ENCODE results near the gene RFT1. TPM values are rescaled to one million over a fixed set of nuclear protein-coding genes. Genes with fewer than 3 reads are reported as not detected.

RFT1 gene
- total RNA-seq, 1 experiment from 2014 or later, result 33.6 TPM

GRCh38 chr3:53170325-53171063 is 40.3 kb upstream of the RFT1 start (continued):
- no peak for TF ChIP-seq CTCF (IDR thresholded peaks at IDR 0.05 in 2 of 3, conservative IDR thresholded peaks at IDR 0.05 in 1 of 3; ENCODE audit: borderline replicate concordance in 1 of 3, insufficient read depth in 1 of 3, low read depth in 2 of 3, low read length in 2 of 3)
- no peak for TF ChIP-seq ZNF274 (IDR thresholded peaks at IDR 0.05; ENCODE audit: low read depth, low read length)
- TF ChIP-seq RAD21 (IDR thresholded peaks at IDR 0.05; ENCODE audit: low read depth), result no peak
- no peak for TF ChIP-seq POLR2AphosphoS5 (IDR thresholded peaks at IDR 0.05; ENCODE audit: low read depth, low read length)
- TF ChIP-seq, protein P1, sequence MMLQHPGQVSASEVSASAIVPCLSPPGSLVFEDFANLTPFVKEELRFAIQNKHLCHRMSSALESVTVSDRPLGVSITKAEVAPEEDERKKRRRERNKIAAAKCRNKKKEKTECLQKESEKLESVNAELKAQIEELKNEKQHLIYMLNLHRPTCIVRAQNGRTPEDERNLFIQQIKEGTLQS (IDR thresholded peaks at IDR 0.05), result no peak
- TF ChIP-seq, protein P2, sequence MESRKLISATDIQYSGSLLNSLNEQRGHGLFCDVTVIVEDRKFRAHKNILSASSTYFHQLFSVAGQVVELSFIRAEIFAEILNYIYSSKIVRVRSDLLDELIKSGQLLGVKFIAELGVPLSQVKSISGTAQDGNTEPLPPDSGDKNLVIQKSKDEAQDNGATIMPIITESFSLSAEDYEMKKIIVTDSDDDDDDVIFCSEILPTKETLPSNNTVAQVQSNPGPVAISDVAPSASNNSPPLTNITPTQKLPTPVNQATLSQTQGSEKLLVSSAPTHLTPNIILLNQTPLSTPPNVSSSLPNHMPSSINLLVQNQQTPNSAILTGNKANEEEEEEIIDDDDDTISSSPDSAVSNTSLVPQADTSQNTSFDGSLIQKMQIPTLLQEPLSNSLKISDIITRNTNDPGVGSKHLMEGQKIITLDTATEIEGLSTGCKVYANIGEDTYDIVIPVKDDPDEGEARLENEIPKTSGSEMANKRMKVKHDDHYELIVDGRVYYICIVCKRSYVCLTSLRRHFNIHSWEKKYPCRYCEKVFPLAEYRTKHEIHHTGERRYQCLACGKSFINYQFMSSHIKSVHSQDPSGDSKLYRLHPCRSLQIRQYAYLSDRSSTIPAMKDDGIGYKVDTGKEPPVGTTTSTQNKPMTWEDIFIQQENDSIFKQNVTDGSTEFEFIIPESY (IDR thresholded peaks at IDR 0.05; ENCODE audit: extremely low read depth, insufficient replicate concordance, low read length), result no peak
- no peak for TF ChIP-seq CEBPB (IDR thresholded peaks at IDR 0.05; ENCODE audit: low read depth)
- TF ChIP-seq SIN3A (IDR thresholded peaks at IDR 0.05; ENCODE audit: low read depth), result no peak
- no peak for TF ChIP-seq YY1 (IDR thresholded peaks at IDR 0.05; ENCODE audit: extremely low read depth, insufficient replicate concordance, low read depth, low read length)
